ENCODE data around the gene EIF1AD. TPM values are rescaled to one million over a fixed set of nuclear protein-coding genes. Genes with fewer than 3 reads are reported as not detected.

Gene EIF1AD
- total RNA-seq, 2 experiments from 2014 or later, result 51.1 to 63.2 TPM

DNA sequence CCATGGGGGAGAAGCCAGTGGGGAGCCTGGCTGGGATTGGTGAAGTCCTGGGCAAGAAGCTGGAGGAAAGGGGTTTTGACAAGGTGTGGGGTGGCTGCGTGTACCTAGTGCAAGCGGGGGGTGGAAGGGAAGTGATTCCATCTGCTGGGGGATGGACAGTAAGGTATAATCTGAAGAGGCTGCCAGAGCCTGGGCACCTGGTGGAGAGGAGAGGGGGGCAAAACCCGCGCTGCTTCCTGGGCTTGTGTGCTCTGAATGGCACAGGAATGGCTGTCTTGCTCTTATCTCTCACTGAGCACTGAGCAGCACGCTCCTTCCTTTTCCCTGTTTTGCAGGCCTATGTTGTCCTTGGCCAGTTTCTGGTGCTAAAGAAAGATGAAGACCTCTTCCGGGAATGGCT, 1.3 kb upstream of the EIF1AD start:
- BruUV-seq (replicated peaks), result no TSS peak
- POLR2A ChIA-PET, result no interaction called here

DNA sequence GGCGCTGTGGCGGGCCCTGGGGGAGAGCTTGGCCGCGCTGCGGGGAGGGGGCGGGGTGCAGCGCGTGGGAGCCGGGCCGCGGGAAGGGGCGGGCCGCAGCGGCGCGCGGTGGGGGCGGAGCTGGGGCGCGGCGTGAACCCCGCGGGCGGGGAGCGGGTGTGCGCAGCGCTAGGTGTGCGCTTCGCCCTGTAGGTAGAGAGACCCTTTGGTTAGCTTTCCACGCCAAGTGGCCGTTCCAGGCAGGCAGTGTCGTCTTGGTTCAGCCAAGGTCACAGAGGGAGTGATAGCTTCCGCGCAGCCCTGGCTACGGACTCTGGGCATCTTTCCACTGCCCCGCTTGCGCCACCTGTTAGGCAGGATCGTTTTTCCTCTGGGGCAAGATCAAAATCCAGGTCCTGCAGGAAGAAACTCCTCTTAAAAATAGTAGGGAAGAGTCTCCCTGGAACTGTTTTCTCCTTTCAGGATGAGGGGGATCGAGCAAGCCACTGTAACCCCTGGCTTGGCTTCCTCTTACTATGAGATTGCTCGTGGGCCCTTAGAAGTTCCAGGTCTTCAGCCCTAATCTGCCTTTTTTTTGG, 780 bp upstream of the EIF1AD start:
- intact Hi-C loops (cut with micrococcal nuclease; ENCODE audit: unreplicated experiment), result loop anchor here (1.0 to 5.0 kb wide), 8 partner anchors 41 to 290 kb away; partner anchors contain the start of genes C11orf68, CCDC85B, DRAP1 and KAT5
- ChIA-PET POLR2A (interaction anchor here (0.7 to 1.0 kb wide), 2 partner anchors 71 to 112 kb away, joined by 4 read pairs; partner anchors contain the start of gene CCDC85B), CTCF (ENCODE audit: unreplicated experiment) (interaction anchor here (0.6 to 0.7 kb wide), 3 partner anchors 20 to 115 kb away, joined by 3 read pairs; partner anchors contain the start of genes FIBP and SF3B2)
- no TSS peak for BruUV-seq (replicated peaks)
- Histone ChIP-seq H3K27ac (ENCODE audit: low read depth, low read length, poor library complexity, severe bottlenecking) (peak overlapping the region; percentile 93), H4K20me1 (ENCODE audit: insufficient read depth, low read length) (no peaks in the 10 kb centered on the region), H2AFZ (ENCODE audit: low read length) (peak overlapping the region; percentile 75; the same call in 1 of the 2 replicates), H3K36me3 (ENCODE audit: insufficient read depth, low read length) (peaks cover 61% of the 10 kb centered on the region), H3K4me1 (ENCODE audit: insufficient read depth, low read length, poor library complexity, severe bottlenecking) (peaks cover 33% of the 10 kb centered on the region), H3K9me2 (ENCODE audit: insufficient read depth, low read length) (no peaks in the 10 kb centered on the region), H3K4me2 (ENCODE audit: low read length) (peak overlapping the region; percentile 81), H3K4me3 (ENCODE audit: low read depth, low read length, poor library complexity, severe bottlenecking) (peak overlapping the region; percentile 89), H3K9me3 (ENCODE audit: low read length) (no peaks in the 10 kb centered on the region), H3K79me2 (ENCODE audit: insufficient read depth, low read depth, low read length) (peaks cover 52% of the 10 kb centered on the region)
- TF ChIP-seq, protein P1, sequence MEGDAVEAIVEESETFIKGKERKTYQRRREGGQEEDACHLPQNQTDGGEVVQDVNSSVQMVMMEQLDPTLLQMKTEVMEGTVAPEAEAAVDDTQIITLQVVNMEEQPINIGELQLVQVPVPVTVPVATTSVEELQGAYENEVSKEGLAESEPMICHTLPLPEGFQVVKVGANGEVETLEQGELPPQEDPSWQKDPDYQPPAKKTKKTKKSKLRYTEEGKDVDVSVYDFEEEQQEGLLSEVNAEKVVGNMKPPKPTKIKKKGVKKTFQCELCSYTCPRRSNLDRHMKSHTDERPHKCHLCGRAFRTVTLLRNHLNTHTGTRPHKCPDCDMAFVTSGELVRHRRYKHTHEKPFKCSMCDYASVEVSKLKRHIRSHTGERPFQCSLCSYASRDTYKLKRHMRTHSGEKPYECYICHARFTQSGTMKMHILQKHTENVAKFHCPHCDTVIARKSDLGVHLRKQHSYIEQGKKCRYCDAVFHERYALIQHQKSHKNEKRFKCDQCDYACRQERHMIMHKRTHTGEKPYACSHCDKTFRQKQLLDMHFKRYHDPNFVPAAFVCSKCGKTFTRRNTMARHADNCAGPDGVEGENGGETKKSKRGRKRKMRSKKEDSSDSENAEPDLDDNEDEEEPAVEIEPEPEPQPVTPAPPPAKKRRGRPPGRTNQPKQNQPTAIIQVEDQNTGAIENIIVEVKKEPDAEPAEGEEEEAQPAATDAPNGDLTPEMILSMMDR (conservative IDR thresholded peaks at IDR 0.05; ENCODE audit: low read length), result peak; percentile 41; the same call in 1 of the 2 replicates
- no peak for TF ChIP-seq EZH2phosphoT487 (IDR thresholded peaks at IDR 0.05; ENCODE audit: borderline replicate concordance, low read depth, low read length)
- DNase-seq (ENCODE audit: low spot score), result no peak

More for the DNA sequence above, 1.3 kb upstream of the EIF1AD start:
- Histone ChIP-seq H3K27ac (ENCODE audit: low read depth, low read length, poor library complexity, severe bottlenecking) (peak overlapping the region; percentile 93), H3K9me2 (ENCODE audit: insufficient read depth, low read length) (no peaks in the 10 kb centered on the region), H2AFZ (ENCODE audit: low read length) (no peak overlapping the region), H3K4me1 (ENCODE audit: insufficient read depth, low read length, poor library complexity, severe bottlenecking) (peaks cover 33% of the 10 kb centered on the region), H3K9me3 (ENCODE audit: low read length) (no peaks in the 10 kb centered on the region), H3K4me3 (ENCODE audit: low read depth, low read length, poor library complexity, severe bottlenecking) (peak overlapping the region; percentile 89), H3K4me2 (ENCODE audit: low read length) (peak overlapping the region; percentile 81), H3K79me2 (ENCODE audit: insufficient read depth, low read depth, low read length) (peaks cover 52% of the 10 kb centered on the region), H3K36me3 (ENCODE audit: insufficient read depth, low read length) (peaks cover 55% of the 10 kb centered on the region), H4K20me1 (ENCODE audit: insufficient read depth, low read length) (no peaks in the 10 kb centered on the region)
- intact Hi-C loops (cut with micrococcal nuclease; ENCODE audit: unreplicated experiment), result loop anchor here (5.0 kb wide), 5 partner anchors 49 to 291 kb away; partner anchors contain the start of genes CCDC85B, KAT5, RAB1B and SF3B2
- DNase-seq (ENCODE audit: low spot score), result no peak
- TF ChIP-seq, protein P1 (conservative IDR thresholded peaks at IDR 0.05; ENCODE audit: low read length), result no peak
- TF ChIP-seq EZH2phosphoT487 (IDR thresholded peaks at IDR 0.05; ENCODE audit: borderline replicate concordance, low read depth, low read length), result no peak
- CTCF ChIA-PET (ENCODE audit: unreplicated experiment), result no interaction called here

DNA sequence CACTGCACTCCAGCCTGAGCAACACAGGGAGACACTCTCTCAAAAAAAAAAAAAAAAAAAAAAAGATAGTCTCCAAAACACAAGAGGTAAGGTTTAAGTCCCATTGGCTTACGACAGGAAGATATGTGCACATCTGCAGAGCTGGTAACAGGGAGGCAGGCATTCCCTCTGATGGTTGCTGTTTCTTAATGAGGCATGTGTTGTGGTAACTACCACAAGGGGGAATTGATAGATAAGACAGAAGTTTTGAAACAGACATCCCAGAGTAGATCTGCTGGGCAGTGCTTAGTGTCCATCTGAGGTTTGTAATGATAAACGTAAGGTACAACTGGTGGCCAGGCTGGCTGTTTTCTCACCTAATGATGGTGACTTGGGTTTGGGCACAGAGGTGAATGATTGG, 4.7 kb downstream of the EIF1AD start:
- ChIA-PET CTCF (ENCODE audit: unreplicated experiment) (no interaction called here), POLR2A (no interaction called here)
- Histone ChIP-seq H3K4me1 (ENCODE audit: insufficient read depth, low read length, poor library complexity, severe bottlenecking) (peaks cover 10% of the 10 kb centered on the region), H3K9me3 (ENCODE audit: low read length) (no peaks in the 10 kb centered on the region), H2AFZ (ENCODE audit: low read length) (no peak overlapping the region), H3K9me2 (ENCODE audit: insufficient read depth, low read length) (no peaks in the 10 kb centered on the region), H3K4me2 (ENCODE audit: low read length) (no peak overlapping the region), H3K79me2 (ENCODE audit: insufficient read depth, low read depth, low read length) (peaks cover 31% of the 10 kb centered on the region), H4K20me1 (ENCODE audit: insufficient read depth, low read length) (no peaks in the 10 kb centered on the region), H3K27ac (ENCODE audit: low read depth, low read length, poor library complexity, severe bottlenecking) (no peak overlapping the region), H3K36me3 (ENCODE audit: insufficient read depth, low read length) (peaks cover 68% of the 10 kb centered on the region), H3K4me3 (ENCODE audit: low read depth, low read length, poor library complexity, severe bottlenecking) (no peak overlapping the region)
- no TSS peak for BruUV-seq (replicated peaks)
- DNase-seq (ENCODE audit: low spot score), result no peak
- TF ChIP-seq, protein P1 (conservative IDR thresholded peaks at IDR 0.05; ENCODE audit: low read length), result no peak
- no peak for TF ChIP-seq EZH2phosphoT487 (IDR thresholded peaks at IDR 0.05; ENCODE audit: borderline replicate concordance, low read depth, low read length)
- intact Hi-C loops (cut with micrococcal nuclease; ENCODE audit: unreplicated experiment), result no loop called here

All from OCI-LY7 (cell line).